ENCODE data around the gene UBAC2.

UBAC2 gene

DNA sequence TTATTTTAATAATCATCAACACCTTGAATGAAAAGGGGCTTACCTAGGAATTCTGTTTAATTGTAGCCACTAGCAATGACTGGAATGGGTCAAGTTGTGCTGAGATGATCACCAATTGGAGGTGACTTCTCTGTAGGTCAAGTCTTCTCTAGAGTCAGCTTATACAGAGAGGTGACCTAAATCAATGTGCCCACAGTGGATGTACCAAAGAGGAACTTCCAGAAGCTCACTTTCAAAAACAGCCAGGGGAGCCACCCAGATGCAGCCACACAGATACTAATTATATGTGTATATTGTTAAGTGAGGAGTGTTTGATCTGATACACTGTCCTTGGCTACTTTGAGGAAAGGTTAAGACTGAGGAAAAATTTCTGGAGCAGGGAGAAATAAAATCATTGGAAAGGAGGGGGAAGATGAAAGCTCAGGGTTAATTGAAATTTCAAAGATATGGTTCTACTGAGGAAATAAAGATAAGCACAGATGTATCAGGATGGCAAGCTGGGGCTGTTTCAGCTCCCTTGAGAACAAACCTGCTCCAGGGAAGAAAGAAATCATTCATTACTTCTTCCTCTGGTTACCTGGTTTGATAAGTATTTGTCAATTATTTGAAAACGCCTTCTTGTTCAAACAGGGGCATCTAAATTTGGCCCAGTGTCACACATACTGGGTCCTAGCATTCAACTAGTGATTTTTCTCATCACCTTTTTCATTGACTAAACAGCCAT lies 101.4 kb downstream of the UBAC2 start:
- Histone ChIP-seq H3K27ac (ENCODE audit: low read length) (no peak overlapping the region), H3K27me3 (ENCODE audit: insufficient read depth, low read length) (no peaks in the 10 kb centered on the region)

DNA sequence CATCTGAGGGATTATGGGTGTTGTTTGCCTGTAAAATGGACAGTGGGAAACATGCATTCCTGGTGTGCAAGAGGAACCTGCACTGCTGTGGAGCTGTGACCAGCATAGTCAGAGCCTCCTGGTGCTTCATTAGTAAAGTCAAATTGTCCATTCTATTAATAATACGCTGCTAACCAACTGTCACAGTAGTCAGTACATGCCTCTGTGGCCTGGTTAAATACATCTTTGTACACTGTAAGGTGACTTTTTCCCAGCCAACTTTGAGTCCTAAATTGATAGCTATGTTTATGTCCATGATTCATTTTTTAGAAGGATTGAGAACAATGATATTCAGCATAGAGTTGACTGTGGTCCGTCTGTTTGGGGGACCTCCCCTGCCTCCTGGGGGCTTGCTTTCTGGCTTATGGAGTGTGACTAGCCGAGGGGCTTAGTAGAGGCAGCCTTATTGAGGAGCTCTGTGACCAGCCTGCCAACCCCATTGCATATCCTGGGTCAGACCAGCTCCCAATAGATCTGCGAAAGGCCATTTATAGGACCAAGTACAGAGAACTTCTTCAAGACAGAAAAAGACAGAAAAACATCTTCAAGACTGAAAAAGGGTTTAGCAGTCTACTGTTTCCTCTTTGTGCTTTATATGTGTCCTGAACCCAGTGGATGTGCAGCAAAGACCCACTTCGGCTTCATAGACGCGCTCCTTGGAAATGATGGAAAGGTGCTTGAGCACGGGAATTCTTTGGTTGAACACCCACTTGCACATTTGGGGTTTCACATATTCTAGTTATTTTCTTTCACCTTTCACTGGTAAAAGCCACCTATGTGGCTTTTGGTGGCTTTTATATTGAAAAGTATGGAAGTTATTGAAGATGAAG lies 102.2 kb downstream of the UBAC2 start:
- Histone ChIP-seq H3K9me3 (ENCODE audit: insufficient read depth, low read depth, low read length) (no peaks in the 10 kb centered on the region), H3K27me3 (ENCODE audit: insufficient read depth, low read length) (no peaks in the 10 kb centered on the region), H3K4me3 (ENCODE audit: low read length) (no peak overlapping the region), H3K9ac (ENCODE audit: low read depth, low read length) (no peak overlapping the region), H3K27ac (ENCODE audit: low read length) (no peak overlapping the region), H3K4me1 (ENCODE audit: insufficient read depth, low read length) (no peaks in the 10 kb centered on the region), H3K36me3 (ENCODE audit: insufficient read depth, low read depth, low read length) (no peaks in the 10 kb centered on the region)

More for the DNA sequence above, 101.4 kb downstream of the UBAC2 start:
- H3K9ac ChIP-seq (ENCODE audit: low read depth, low read length), result no peak overlapping the region
- H3K4me3 ChIP-seq (ENCODE audit: low read length), result no peak overlapping the region
- H3K36me3 ChIP-seq (ENCODE audit: insufficient read depth, low read depth, low read length), result no peaks in the 10 kb centered on the region
- H3K9me3 ChIP-seq (ENCODE audit: insufficient read depth, low read depth, low read length), result no peaks in the 10 kb centered on the region
- H3K4me1 ChIP-seq (ENCODE audit: insufficient read depth, low read length), result no peaks in the 10 kb centered on the region

DNA sequence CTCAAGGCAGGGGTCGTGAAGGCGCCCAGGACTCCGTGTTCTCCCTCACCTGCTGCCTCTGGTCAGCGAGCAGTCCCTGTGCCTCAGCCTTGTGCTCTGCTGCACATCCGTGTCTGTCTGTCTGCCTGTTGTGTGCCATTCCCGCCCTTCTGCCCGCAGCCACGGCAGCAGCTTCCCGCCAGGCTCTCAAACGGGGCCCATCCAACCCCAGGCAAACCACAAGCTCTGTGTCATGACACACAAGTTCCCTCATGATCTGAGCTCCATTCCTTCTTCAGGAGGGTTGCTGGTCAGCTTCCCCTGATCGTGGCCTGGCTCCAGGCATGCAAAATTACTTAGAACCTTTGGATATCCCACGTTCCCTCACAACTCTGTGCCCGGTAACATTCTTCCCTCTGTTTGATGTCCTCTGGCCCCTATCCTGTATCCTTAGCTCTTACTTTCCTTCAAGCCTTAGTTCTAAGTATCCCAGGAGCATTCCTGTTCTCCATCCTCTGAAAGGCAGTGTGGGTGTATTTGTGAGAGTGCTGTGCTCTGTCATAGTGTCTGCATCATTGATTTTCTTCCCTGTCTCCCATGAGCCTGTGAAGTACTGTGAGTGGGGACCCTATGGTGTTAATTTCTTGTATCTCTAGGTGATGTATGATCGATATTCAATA lies 103.3 kb downstream of the UBAC2 start:
- Histone ChIP-seq H3K4me3 (ENCODE audit: low read length) (no peak overlapping the region), H3K4me1 (ENCODE audit: insufficient read depth, low read length) (no peaks in the 10 kb centered on the region), H3K9ac (ENCODE audit: low read depth, low read length) (no peak overlapping the region), H3K36me3 (ENCODE audit: insufficient read depth, low read depth, low read length) (peaks cover 6% of the 10 kb centered on the region; the same call in 1 of the 2 replicates), H3K27me3 (ENCODE audit: insufficient read depth, low read length) (no peaks in the 10 kb centered on the region), H3K27ac (ENCODE audit: low read length) (no peak overlapping the region), H3K9me3 (ENCODE audit: insufficient read depth, low read depth, low read length) (no peaks in the 10 kb centered on the region)

DNA sequence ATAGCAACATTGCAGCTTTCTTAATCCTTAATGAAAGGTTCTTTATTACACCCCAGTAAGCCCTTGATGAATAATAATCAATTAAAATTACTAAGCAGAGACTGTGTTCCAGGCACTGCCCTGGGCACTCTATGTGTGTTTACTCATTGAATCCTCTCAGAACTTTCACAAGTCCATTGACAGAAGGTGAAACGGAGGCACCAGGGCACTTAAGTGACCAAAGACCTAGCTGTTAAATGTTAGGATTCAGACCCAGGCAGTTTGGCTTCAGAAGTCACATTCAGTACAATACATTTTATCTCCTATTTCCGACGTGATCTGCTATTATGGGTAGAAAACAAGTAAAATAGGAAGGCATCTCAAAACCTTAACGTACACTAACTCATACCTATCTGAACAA lies 103.9 kb downstream of the UBAC2 start:
- Histone ChIP-seq H3K27ac (ENCODE audit: low read length) (no peak overlapping the region), H3K36me3 (ENCODE audit: insufficient read depth, low read depth, low read length) (peaks cover 6% of the 10 kb centered on the region; the same call in 1 of the 2 replicates), H3K4me3 (ENCODE audit: low read length) (no peak overlapping the region), H3K9ac (ENCODE audit: low read depth, low read length) (no peak overlapping the region), H3K4me1 (ENCODE audit: insufficient read depth, low read length) (no peaks in the 10 kb centered on the region), H3K27me3 (ENCODE audit: insufficient read depth, low read length) (no peaks in the 10 kb centered on the region), H3K9me3 (ENCODE audit: insufficient read depth, low read depth, low read length) (no peaks in the 10 kb centered on the region)

- no peaks in the 10 kb centered on the region for H3K9me3 ChIP-seq (ENCODE audit: insufficient read depth, low read depth, low read length)
- no peaks in the 10 kb centered on the region for H3K4me1 ChIP-seq (ENCODE audit: insufficient read depth, low read length)
- no peak overlapping the region for H3K4me3 ChIP-seq (ENCODE audit: low read length)
- H3K27me3 ChIP-seq (ENCODE audit: insufficient read depth, low read length), result no peaks in the 10 kb centered on the region
- H3K27ac ChIP-seq (ENCODE audit: low read length), result no peak overlapping the region
- H3K9ac ChIP-seq (ENCODE audit: low read depth, low read length), result no peak overlapping the region
- peaks cover 6% of the 10 kb centered on the region; the same call in 1 of the 2 replicates for H3K36me3 ChIP-seq (ENCODE audit: insufficient read depth, low read depth, low read length)
Observed at GRCh38 chr13:99305158-99305557, 104.5 kb downstream of the UBAC2 start.

GRCh38 chr13:99305566-99305965 lies 104.9 kb downstream of the UBAC2 start:
- Histone ChIP-seq H3K36me3 (ENCODE audit: insufficient read depth, low read depth, low read length) (peaks cover 6% of the 10 kb centered on the region; the same call in 1 of the 2 replicates), H3K9ac (ENCODE audit: low read depth, low read length) (no peak overlapping the region)

DNA sequence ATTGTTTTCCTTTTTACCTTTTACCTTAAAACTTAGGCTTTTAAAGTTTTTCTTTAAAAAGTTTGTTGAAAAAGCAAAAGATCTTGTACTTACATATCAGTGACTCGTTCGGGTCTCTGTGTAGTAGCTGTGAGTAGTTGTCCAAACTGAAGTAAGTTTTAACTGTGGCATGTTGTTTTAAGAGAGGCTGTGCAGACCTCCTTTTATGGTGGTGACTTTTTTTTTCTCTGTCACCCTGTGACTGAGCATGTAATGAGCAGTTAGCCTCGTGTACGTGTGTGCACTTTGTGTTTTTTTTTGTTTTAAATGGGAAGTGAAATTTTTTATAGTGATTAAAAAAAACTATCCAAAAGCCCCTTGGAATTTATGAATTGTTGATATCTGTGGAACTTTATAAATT lies 106.6 kb downstream of the UBAC2 start, which contains the start of gene GPR183:
TSS of gene GPR183 (minus strand) at position 153 of the 400 bp plus-strand sequence. CDS start 11,254 bp downstream, outside the sequence.
- no peaks in the 10 kb centered on the region for H3K4me1 ChIP-seq (ENCODE audit: insufficient read depth, low read length)
- H3K27ac ChIP-seq (ENCODE audit: low read length), result no peak within 1 kb of the TSS
- peaks cover 6% of the 10 kb centered on the region; the same call in 1 of the 2 replicates for H3K36me3 ChIP-seq (ENCODE audit: insufficient read depth, low read depth, low read length)
- H3K9me3 ChIP-seq (ENCODE audit: insufficient read depth, low read depth, low read length), result no peaks in the 10 kb centered on the region
- H3K9ac ChIP-seq (ENCODE audit: low read depth, low read length), result no peak within 1 kb of the TSS
- H3K4me3 ChIP-seq (ENCODE audit: low read length), result no peak within 1 kb of the TSS
- H3K27me3 ChIP-seq (ENCODE audit: insufficient read depth, low read length), result no peaks in the 10 kb centered on the region

More at GRCh38 chr13:99305566-99305965, 104.9 kb downstream of the UBAC2 start:
- H3K4me1 ChIP-seq (ENCODE audit: insufficient read depth, low read length), result no peaks in the 10 kb centered on the region
- no peak overlapping the region for H3K4me3 ChIP-seq (ENCODE audit: low read length)
- H3K9me3 ChIP-seq (ENCODE audit: insufficient read depth, low read depth, low read length), result no peaks in the 10 kb centered on the region
- H3K27me3 ChIP-seq (ENCODE audit: insufficient read depth, low read length), result no peaks in the 10 kb centered on the region
- no peak overlapping the region for H3K27ac ChIP-seq (ENCODE audit: low read length)

DNA sequence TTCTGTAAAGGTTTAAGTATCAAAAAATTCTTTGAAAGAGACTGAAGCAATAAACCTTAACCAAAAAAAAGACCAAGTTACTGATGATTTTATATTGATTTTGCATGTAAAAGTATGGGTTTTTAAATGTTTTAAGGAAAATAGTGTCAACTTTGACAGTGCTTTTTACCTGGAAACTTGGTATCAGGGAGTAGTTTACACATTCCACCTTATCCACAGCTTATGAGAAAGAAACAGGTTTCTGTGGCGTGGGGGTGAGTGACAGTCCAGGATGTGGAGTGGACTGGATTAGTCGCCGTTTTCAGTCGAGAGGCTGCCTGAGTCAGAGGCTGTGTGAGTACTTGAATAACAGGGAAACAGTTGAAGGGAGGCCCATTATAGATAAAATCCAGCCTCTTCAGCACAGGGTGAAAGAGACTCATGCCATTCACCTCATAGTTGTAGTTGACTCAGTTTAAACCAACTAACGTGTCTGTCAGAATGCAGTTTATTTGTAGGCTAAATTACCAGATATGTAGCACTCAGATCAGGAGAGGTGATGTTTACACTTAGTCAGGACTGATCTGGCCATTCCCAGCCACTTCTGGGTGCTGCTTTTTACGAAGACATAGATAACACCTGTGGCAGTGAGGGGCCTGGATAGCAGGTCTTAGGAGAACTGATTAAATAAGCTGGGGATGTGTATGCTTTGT lies 107.1 kb downstream of the UBAC2 start:
- Histone ChIP-seq H3K4me1 (ENCODE audit: insufficient read depth, low read length) (no peaks in the 10 kb centered on the region), H3K36me3 (ENCODE audit: insufficient read depth, low read depth, low read length) (peaks cover 6% of the 10 kb centered on the region; the same call in 1 of the 2 replicates), H3K27me3 (ENCODE audit: insufficient read depth, low read length) (no peaks in the 10 kb centered on the region), H3K27ac (ENCODE audit: low read length) (no peak overlapping the region), H3K9me3 (ENCODE audit: insufficient read depth, low read depth, low read length) (no peaks in the 10 kb centered on the region), H3K4me3 (ENCODE audit: low read length) (no peak overlapping the region), H3K9ac (ENCODE audit: low read depth, low read length) (no peak overlapping the region)

DNA sequence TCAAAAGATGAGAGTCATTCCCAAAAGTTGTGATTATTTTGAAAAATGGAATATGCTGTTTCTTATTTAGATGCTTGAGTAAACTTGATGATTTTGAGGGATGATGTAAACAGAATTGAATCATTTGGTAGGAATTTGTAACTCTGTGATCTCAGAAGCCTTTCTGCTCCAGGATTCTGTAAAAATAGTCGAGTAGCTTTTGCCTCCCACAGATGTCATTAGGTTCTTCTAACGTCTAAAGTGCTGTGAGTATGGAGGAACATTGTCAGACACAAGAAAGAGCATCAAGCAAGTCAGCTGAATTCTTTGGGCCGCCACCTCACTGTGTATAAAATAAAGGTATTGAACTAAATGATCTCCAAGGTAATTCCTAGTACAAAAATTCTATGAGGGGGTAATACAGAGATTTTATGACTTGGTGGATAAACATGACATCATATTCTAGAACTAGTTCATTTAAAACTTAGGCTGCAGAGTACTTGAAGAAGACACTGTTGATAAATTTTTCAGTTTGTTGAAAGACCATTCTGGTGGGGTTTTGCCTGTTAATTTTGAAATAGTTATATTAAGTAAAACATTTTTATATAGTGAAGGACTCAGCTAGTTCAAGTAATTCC lies 107.9 kb downstream of the UBAC2 start:
- Histone ChIP-seq H3K36me3 (ENCODE audit: insufficient read depth, low read depth, low read length) (peaks cover 6% of the 10 kb centered on the region; the same call in 1 of the 2 replicates), H3K9me3 (ENCODE audit: insufficient read depth, low read depth, low read length) (no peaks in the 10 kb centered on the region), H3K27ac (ENCODE audit: low read length) (no peak overlapping the region), H3K4me1 (ENCODE audit: insufficient read depth, low read length) (no peaks in the 10 kb centered on the region), H3K9ac (ENCODE audit: low read depth, low read length) (no peak overlapping the region), H3K4me3 (ENCODE audit: low read length) (no peak overlapping the region), H3K27me3 (ENCODE audit: insufficient read depth, low read length) (no peaks in the 10 kb centered on the region)

DNA sequence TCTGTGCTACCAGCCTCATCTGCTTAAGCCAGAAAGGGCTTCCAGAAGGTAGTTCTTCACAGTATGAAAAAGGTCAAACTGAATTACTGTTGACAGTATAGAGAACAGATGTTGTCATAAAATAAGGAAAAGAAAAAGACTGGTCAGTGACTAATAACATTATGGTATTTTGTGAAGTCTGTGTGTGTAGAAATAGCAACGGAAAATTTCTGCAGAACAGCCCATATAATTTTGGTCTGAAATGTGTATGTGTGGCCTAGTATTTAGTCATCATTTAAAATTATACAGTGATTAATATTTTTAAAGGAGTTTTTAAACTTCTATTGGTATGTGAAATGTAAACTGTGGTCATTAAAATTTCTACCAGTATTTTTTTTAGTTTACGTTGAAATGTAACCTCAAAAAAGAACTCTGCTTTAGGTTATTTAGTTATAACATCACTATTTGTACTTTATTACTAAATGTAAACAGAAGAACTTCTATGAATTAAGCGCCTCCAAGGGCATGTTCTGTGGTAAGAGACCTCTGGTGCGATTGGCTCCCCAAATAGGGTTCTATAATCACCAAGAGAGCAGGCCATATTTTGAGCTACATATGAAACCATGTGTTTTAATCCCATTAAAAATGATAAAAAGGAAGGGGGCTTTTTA lies 109.9 kb downstream of the UBAC2 start:
- peaks cover 7% of the 10 kb centered on the region; the same call in 1 of the 2 replicates for H3K4me1 ChIP-seq (ENCODE audit: insufficient read depth, low read length)

More for the DNA sequence above, 109.9 kb downstream of the UBAC2 start:
- H3K9me3 ChIP-seq (ENCODE audit: insufficient read depth, low read depth, low read length), result no peaks in the 10 kb centered on the region
- no peak overlapping the region for H3K4me3 ChIP-seq (ENCODE audit: low read length)
- H3K36me3 ChIP-seq (ENCODE audit: insufficient read depth, low read depth, low read length), result peaks cover 6% of the 10 kb centered on the region; the same call in 1 of the 2 replicates
- H3K27ac ChIP-seq (ENCODE audit: low read length), result no peak overlapping the region
- H3K27me3 ChIP-seq (ENCODE audit: insufficient read depth, low read length), result no peaks in the 10 kb centered on the region
- H3K9ac ChIP-seq (ENCODE audit: low read depth, low read length), result no peak overlapping the region
